Smooth muscle cell of the coronary artery (primary cell): ENCODE measurements around the gene CTDP1. TPM values are rescaled to one million over a fixed set of nuclear protein-coding genes. Genes with fewer than 3 reads are reported as not detected.

ENCODE experiments used
- total RNA-seq: library from RNA; depleted of rRNA; stranded (reverse); fragments of >200 nt; gene quantifications from 2 replicates; pipeline ENCODE4 v1.2.3, GENCODE V29; 2014; ENCODE audit warnings: low replicate concordance

Gene CTDP1, protein sequence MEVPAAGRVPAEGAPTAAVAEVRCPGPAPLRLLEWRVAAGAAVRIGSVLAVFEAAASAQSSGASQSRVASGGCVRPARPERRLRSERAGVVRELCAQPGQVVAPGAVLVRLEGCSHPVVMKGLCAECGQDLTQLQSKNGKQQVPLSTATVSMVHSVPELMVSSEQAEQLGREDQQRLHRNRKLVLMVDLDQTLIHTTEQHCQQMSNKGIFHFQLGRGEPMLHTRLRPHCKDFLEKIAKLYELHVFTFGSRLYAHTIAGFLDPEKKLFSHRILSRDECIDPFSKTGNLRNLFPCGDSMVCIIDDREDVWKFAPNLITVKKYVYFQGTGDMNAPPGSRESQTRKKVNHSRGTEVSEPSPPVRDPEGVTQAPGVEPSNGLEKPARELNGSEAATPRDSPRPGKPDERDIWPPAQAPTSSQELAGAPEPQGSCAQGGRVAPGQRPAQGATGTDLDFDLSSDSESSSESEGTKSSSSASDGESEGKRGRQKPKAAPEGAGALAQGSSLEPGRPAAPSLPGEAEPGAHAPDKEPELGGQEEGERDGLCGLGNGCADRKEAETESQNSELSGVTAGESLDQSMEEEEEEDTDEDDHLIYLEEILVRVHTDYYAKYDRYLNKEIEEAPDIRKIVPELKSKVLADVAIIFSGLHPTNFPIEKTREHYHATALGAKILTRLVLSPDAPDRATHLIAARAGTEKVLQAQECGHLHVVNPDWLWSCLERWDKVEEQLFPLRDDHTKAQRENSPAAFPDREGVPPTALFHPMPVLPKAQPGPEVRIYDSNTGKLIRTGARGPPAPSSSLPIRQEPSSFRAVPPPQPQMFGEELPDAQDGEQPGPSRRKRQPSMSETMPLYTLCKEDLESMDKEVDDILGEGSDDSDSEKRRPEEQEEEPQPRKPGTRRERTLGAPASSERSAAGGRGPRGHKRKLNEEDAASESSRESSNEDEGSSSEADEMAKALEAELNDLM
- 21.9 and 25.3 TPM in 2 replicates for total RNA-seq

DNA sequence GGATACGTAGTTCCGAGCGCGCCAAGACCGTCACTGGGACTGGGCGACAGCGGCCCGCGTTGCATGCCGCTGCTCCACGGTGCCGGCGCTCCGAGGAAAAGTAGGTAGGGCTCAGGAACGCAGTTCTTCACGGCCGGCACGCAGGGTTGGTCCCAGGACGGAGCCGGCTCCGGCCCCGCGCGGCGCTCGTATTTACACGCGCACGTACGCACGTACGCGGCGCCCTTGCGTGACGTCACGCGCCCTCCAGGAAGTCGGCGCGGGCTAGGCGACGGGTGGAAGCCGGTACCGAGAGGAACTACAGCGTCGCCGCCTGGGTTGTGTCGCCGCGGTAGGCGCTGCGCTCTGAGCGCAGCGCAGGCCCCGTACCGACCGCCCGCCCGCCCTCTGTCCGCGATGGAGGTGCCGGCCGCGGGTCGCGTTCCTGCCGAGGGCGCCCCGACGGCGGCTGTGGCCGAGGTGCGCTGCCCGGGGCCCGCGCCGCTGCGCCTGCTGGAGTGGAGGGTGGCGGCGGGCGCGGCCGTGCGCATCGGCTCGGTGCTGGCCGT, at the start of gene CTDP1:
Gene CTDP1, plus strand, starts transcription at position 252 of the 548 bp plus-strand sequence. Its CDS starts 145 bp downstream, at position 397.

DNA sequence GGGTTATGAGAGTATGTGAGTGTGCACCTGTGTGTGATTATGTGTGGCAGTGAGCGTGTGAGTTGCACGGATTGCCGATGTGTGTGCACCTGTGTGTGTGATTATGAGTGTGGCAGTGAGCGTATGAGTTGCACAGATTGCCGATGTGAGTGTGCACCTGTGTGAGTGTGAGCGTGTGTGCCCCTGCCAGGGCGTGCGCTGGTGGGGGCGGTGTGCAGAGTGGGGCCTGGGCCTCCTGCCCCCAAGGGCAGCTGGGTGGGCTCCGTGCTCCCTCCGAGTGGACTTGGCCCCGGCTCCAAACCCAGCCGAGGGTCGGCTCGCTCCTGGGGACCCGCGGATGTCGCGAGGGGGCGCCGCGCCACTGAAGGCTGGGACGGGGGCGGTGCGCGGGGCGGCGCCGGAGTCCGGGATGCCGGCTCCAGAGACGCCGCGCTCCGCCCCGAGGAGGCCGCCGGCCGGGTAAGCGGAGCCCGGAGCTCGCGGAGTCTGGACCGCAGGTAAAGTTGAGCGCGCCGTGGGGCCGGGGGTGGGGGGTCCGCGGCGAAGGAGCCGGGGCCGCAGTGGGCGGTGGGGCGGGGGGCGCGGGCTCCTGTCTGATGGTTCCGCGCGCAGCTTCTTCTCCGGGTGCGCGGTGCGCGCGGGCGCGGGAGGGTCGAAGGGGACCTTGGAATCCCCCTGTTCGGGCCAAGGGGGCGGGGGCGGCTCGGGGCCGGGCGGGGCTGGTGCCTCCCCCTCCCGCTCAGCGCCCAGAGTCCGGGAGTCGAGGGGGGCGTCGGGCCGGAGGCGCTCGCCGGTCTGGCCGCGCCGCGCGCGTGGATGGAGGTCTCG, 118.1 kb downstream of the CTDP1 start, which contains the start of gene KCNG2:
Gene KCNG2, plus strand, starts transcription at position 421 of the 828 bp plus-strand sequence. CDS start 65,730 bp downstream, outside the sequence.

Other genes starting within 250 kb of the CTDP1 start
- 0.12 TPM in 1 of 2 replicates, not detected in the other for gene KCNG2, start 118.1 kb downstream of the CTDP1 start, total RNA-seq